Measurements from ENCODE around the gene RAPGEF6. TPM values are rescaled to one million over a fixed set of nuclear protein-coding genes. Genes with fewer than 3 reads are reported as not detected.

RAPGEF6 gene
- total RNA-seq, 4 donors from 2014 or later, result 17.2 to 23.3 (median 20.1) TPM

DNA sequence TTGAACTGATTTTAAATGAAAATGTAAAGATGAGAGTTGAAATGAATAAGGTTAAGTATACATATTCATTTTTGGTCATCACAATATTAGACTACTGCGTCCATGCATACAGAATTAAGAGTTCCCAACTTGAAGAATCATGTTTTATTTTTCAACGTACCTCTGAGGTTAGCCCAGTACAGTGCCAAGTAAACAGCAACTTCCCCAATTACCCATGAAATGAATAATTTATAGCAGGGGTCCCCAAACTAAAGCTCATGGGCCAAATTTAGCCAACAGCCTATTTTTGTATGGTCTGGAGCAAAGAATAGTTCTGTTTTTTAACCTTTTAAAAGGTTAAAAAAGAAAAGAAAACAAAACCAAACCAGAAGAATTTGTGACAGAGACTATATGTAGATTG, 203.2 kb downstream of the RAPGEF6 start:
- intact Hi-C loops (cut with DNase I), result no loop called here
- peaks cover 23 to 78% (median 46%) of the 10 kb centered on the region in 4 donors for H3K36me3 ChIP-seq
- 87% methylated on average over 2 of the region's 2 CpGs for WGBS

DNA sequence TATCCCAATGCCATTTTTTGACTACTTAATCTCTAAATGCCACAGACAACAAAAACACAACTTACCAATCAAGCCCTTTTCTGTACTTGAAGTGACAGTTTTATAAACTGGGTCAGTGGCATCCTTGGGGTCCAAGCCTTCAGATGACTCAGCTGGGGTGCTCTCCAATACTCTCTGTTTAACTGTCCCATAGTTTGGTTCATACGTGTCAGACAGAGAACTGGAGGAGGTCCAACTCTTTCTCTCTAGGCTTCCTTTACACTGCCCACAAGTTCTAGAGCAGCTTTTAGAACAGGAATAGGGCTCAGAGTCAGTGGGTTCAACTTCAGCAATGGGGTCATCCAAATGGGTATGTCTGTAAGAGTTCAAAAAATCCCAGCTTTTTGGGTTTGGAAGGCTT, 204.2 kb downstream of the RAPGEF6 start:
- Histone ChIP-seq H3K9me3 (no peaks in the 10 kb centered on the region), H3K36me3 (peaks cover 24 to 84% (median 53%) of the 10 kb centered on the region in 4 donors), H3K4me3 (no peak overlapping the region), H3K27ac (replicated peaks in 1 of 4) (peak overlapping the region in 1 of 4 donors; percentile 13), H3K4me1 (peaks cover 0 to 23% (median 20%) of the 10 kb centered on the region in 4 donors), H3K27me3 (no peaks in the 10 kb centered on the region)
- WGBS, result 40% methylated on average over 1 of the region's 1 CpG
- intact Hi-C loops (cut with DNase I), result no loop called here
- TF ChIP-seq, protein P1, sequence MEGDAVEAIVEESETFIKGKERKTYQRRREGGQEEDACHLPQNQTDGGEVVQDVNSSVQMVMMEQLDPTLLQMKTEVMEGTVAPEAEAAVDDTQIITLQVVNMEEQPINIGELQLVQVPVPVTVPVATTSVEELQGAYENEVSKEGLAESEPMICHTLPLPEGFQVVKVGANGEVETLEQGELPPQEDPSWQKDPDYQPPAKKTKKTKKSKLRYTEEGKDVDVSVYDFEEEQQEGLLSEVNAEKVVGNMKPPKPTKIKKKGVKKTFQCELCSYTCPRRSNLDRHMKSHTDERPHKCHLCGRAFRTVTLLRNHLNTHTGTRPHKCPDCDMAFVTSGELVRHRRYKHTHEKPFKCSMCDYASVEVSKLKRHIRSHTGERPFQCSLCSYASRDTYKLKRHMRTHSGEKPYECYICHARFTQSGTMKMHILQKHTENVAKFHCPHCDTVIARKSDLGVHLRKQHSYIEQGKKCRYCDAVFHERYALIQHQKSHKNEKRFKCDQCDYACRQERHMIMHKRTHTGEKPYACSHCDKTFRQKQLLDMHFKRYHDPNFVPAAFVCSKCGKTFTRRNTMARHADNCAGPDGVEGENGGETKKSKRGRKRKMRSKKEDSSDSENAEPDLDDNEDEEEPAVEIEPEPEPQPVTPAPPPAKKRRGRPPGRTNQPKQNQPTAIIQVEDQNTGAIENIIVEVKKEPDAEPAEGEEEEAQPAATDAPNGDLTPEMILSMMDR (IDR thresholded peaks at IDR 0.05), result no peak
- DNase-seq (ENCODE audit: extremely low spot score), result no peak

More for the DNA sequence above, 203.2 kb downstream of the RAPGEF6 start:
- Histone ChIP-seq H3K27me3 (no peaks in the 10 kb centered on the region), H3K27ac (replicated peaks in 1 of 4) (no peak overlapping the region), H3K4me1 (peaks cover 6 to 33% (median 30%) of the 10 kb centered on the region in 4 donors), H3K4me3 (no peak overlapping the region), H3K9me3 (no peaks in the 10 kb centered on the region)
- TF ChIP-seq, protein P1 (IDR thresholded peaks at IDR 0.05), result no peak
- TF ChIP-seq EP300 (IDR thresholded peaks at IDR 0.05), result no peak
- no peak for TF ChIP-seq POLR2A (IDR thresholded peaks at IDR 0.05; ENCODE audit: low read depth)
- no peak for TF ChIP-seq POLR2AphosphoS5 (IDR thresholded peaks at IDR 0.05)
- DNase-seq (ENCODE audit: extremely low spot score), result no peak

DNA sequence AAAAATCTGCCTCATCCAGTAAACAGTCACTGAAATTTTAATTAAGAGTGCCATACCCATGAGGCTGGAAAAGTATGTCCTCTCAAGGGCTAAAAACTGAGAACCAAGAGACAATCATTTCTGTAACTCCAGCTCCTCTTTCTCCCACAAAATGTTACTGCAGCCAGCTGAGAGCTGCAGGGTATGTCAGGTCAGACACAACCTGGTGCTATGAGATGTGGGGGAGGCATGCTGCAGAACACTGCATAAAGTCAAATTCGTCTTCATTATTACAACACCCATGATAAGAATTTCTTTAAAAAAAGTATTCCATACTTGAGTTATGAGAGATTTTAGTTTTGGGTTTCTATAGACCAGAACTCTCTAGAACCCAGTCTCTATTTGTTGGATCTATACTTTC, 209.0 kb downstream of the RAPGEF6 start:
- intact Hi-C loops (cut with DNase I), result loop anchor here (10.0 kb wide), 1 partner anchor 579 kb away; no protein-coding TSS in a partner anchor
- TF ChIP-seq POLR2AphosphoS5 (IDR thresholded peaks at IDR 0.05), result no peak
- no peak for TF ChIP-seq POLR2A (IDR thresholded peaks at IDR 0.05; ENCODE audit: low read depth)
- no peak for TF ChIP-seq EP300 (IDR thresholded peaks at IDR 0.05)
- 96% methylated on average over 1 of the region's 1 CpG for WGBS

DNA sequence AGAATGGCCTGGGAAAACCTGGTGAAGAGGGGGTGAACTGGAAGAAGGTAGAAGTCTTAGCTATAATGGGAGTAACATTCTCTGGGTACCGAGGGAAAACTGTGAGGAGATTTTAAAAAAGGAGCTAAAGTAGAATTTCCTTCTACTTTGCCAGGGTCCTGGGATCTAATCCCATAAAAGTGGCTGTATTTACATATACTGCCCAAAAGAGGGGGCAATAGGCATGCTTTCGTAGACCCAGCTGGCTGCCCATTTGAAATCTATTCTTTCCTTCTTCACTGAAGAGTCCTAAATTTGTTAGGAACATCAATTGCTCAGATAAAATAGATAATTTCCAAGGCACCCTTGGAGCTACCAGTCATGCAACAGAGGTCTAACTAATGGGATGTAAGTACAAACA, 212.0 kb downstream of the RAPGEF6 start:
- Histone ChIP-seq H3K4me1 (no peaks in the 10 kb centered on the region), H3K36me3 (peaks cover 13 to 52% (median 20%) of the 10 kb centered on the region in 4 donors), H3K27ac (replicated peaks in 1 of 4) (no peak overlapping the region), H3K4me3 (no peak overlapping the region), H3K27me3 (no peaks in the 10 kb centered on the region), H3K9me3 (no peaks in the 10 kb centered on the region)
- TF ChIP-seq POLR2AphosphoS5 (IDR thresholded peaks at IDR 0.05), result no peak
- no peak for TF ChIP-seq EP300 (IDR thresholded peaks at IDR 0.05)
- no peak for TF ChIP-seq POLR2A (IDR thresholded peaks at IDR 0.05; ENCODE audit: low read depth)
- TF ChIP-seq, protein P1 (IDR thresholded peaks at IDR 0.05), result peak; percentile 23 to 46 (median 32)
- intact Hi-C loops (cut with DNase I), result loop anchor here (10.0 kb wide), 1 partner anchor 582 kb away; no protein-coding TSS in a partner anchor
- DNase-seq (ENCODE audit: extremely low spot score), result no peak
- 66% methylated on average over 2 of the region's 2 CpGs for WGBS

More for the DNA sequence above, 209.0 kb downstream of the RAPGEF6 start:
- no peak for DNase-seq (ENCODE audit: extremely low spot score)
- H3K4me1 ChIP-seq, result peaks cover 0 to 5% (median 2%) of the 10 kb centered on the region in 4 donors
- H3K36me3 ChIP-seq, result peaks cover 24 to 73% (median 37%) of the 10 kb centered on the region in 4 donors
- no peak overlapping the region for H3K27ac ChIP-seq (replicated peaks in 1 of 4)
- no peaks in the 10 kb centered on the region for H3K27me3 ChIP-seq
- H3K9me3 ChIP-seq, result no peaks in the 10 kb centered on the region
- H3K4me3 ChIP-seq, result no peak overlapping the region

DNA sequence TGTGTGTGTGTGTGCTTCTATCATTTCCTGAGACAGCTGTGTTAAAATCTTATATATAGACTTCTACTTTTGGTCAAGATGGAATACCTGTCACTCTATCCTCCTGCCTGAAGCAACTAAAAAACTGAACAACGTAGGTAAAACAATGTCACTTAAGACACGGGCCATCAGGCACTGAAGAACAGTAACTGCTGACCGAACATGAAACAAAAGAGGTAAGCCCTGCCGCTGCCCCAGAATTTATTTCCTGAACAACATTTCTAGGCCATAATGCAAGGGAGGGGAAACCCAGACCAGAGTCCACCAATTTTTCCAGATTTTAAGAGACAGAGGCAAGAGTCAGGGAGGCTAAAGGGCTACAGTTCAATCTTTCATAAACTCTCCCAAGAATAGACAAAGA, 215.2 kb downstream of the RAPGEF6 start:
- intact Hi-C loops (cut with DNase I), result loop anchor here (5.0 to 10.0 kb wide), 4 partner anchors 158 to 1515 kb away; partner anchors contain the start of genes CDC42SE2 and CHSY3
- TF ChIP-seq POLR2AphosphoS5 (IDR thresholded peaks at IDR 0.05), result no peak
- TF ChIP-seq, protein P1 (IDR thresholded peaks at IDR 0.05), result no peak
- no peak for TF ChIP-seq POLR2A (IDR thresholded peaks at IDR 0.05; ENCODE audit: low read depth)
- TF ChIP-seq EP300 (IDR thresholded peaks at IDR 0.05), result no peak
- no peaks in the 10 kb centered on the region for H3K4me1 ChIP-seq
- no peaks in the 10 kb centered on the region for H3K9me3 ChIP-seq
- no peak for DNase-seq (ENCODE audit: extremely low spot score)
- no peak overlapping the region for H3K4me3 ChIP-seq
- peaks cover 3 to 27% (median 6%) of the 10 kb centered on the region in 4 donors for H3K36me3 ChIP-seq
- H3K27ac ChIP-seq (replicated peaks in 1 of 4), result no peak overlapping the region
- no peaks in the 10 kb centered on the region for H3K27me3 ChIP-seq
- WGBS, result 81% methylated on average over 4 of the region's 4 CpGs
